GM23248 (cell line): ENCODE measurements around the gene ADAT3.

Experiments
- EZH2 ChIP-seq: fragments of 200-600 bp; sonication (generic); IDR thresholded peaks from 2 replicates; pipeline ENCODE4 v1.6.1; 2018; ENCODE audit warnings: antibody characterized with exemption, mild to moderate bottlenecking; ENCODE audit not compliant: insufficient read depth, poor library complexity, severe bottlenecking
- EZH2phosphoT487 ChIP-seq: fragments of 200-600 bp; sonication (generic); IDR thresholded peaks from 2 replicates; pipeline ENCODE4 v1.6.1; 2018; ENCODE audit warnings: antibody characterized with exemption, moderate library complexity, mild to moderate bottlenecking, low read depth; ENCODE audit not compliant: insufficient read depth

DNA sequence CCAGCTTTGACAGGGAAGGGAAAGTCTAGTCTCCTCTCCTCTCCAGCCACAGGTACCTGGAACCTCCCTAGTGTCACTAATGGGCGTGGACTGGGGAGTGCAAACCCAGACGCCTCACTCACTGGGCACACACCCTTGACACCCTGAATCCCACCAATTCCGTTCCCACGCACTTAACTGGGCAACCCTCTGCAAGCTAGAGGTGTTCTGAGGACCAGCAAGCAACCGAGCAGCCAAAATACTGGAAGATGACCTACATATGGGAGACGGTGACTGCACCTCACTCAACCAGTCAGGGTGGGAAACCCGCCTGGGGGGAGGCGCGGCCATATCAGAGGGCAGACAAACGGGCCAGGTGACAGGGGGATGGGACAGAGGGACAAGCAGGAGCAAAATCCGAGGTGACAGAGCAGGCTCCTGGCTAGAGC is 20.9 kb upstream of the ADAT3 start:
- TF ChIP-seq EZH2 (no peak), EZH2phosphoT487 (no peak)
